Hepatocyte (in vitro differentiated cells): ENCODE results near the gene DIAPH2. TPM values are rescaled to one million over a fixed set of nuclear protein-coding genes. Genes with fewer than 3 reads are reported as not detected.

Experiments used
- DNase-seq: peaks from one replicate; pipeline ENCODE4 v3.0.0-alpha.2; 2016; ENCODE audit warnings: low spot score
- H2AFZ ChIP-seq: fragments of 200-600 bp; sonication (generic); 2 replicates; pipeline ENCODE4 v1.6.0; 2016; ENCODE audit warnings: antibody characterized with exemption, mild to moderate bottlenecking
- H3K27ac ChIP-seq: fragments of 200-600 bp; sonication (generic); 2 replicates; pipeline ENCODE4 v1.5.1; 2016; ENCODE audit warnings: mild to moderate bottlenecking
- H3K27me3 ChIP-seq: fragments of 200-600 bp; sonication (generic); 2 replicates; pipeline ENCODE4 v1.6.1; 2016
- H3K36me3 ChIP-seq: fragments of 200-600 bp; sonication (generic); replicated peaks from 2 replicates; pipeline ENCODE4 v1.5.1; 2016; ENCODE audit warnings: low read depth; ENCODE audit not compliant: insufficient read depth
- H3K4me1 ChIP-seq: fragments of 200-600 bp; sonication (generic); 2 replicates; pipeline ENCODE4 v1.5.1; 2016; ENCODE audit warnings: mild to moderate bottlenecking, moderate library complexity; ENCODE audit not compliant: insufficient read depth
- H3K4me2 ChIP-seq: fragments of 200-600 bp; sonication (generic); 2 replicates; pipeline ENCODE4 v1.6.0; 2016
- H3K4me3 ChIP-seq: fragments of 200-600 bp; sonication (generic); 2 replicates; pipeline ENCODE4 v1.5.1; 2016; ENCODE audit warnings: mild to moderate bottlenecking
- H3K79me2 ChIP-seq: fragments of 200-600 bp; sonication (generic); 2 replicates; pipeline ENCODE4 v1.6.0; 2017; ENCODE audit warnings: mild to moderate bottlenecking
- H3K9me2 ChIP-seq: fragments of 200-600 bp; sonication (generic); replicated peaks from 2 replicates; pipeline ENCODE4 v1.6.0; 2017; ENCODE audit warnings: mild to moderate bottlenecking; ENCODE audit not compliant: insufficient read depth
- H3K9me3 ChIP-seq: fragments of 200-600 bp; sonication (generic); 2 replicates; pipeline ENCODE4 v1.5.1; 2016; ENCODE audit warnings: low read depth, mild to moderate bottlenecking
- H4K20me1 ChIP-seq: fragments of 200-600 bp; sonication (generic); 2 replicates; pipeline ENCODE4 v1.6.0; 2016; ENCODE audit warnings: mild to moderate bottlenecking; ENCODE audit not compliant: insufficient read depth, poor library complexity, severe bottlenecking
- EZH2 ChIP-seq: fragments of 200-600 bp; sonication (generic); IDR thresholded peaks from 2 replicates; pipeline ENCODE4 v1.6.1; 2016; ENCODE audit warnings: antibody characterized with exemption, mild to moderate bottlenecking, borderline replicate concordance
- EZH2phosphoT487 ChIP-seq: fragments of 200-600 bp; sonication (generic); IDR thresholded peaks from one replicate; pipeline ENCODE4 v1.6.1; 2018; ENCODE audit warnings: antibody characterized with exemption, mild to moderate bottlenecking, low read depth, moderate library complexity; ENCODE audit not compliant: unreplicated experiment, severe bottlenecking
- WGBS: methylation state at CpG from one replicate; pipeline ENCODE4 v1.1.6; 2016; ENCODE audit warnings: low lambda C conversion rate; ENCODE audit errors: missing lambda C conversion rate; 5-methylcytosine and 5-hydroxymethylcytosine counted together
- polyA plus RNA-seq: library from polyadenylated mRNA; unstranded; fragments of >200 nt; fragmentation: Nextera tagmentation; extraction: Ambion mirVana; gene quantifications from 2 replicates; pipeline ENCODE4 v1.2.1, GENCODE V29; 2016
- total RNA-seq: library from RNA; depleted of rRNA; stranded (reverse); fragments of >200 nt; gene quantifications from 2 replicates; pipeline ENCODE4 v1.2.3, GENCODE V29; 2014
- TF ChIP-seq, protein P1 (sequence below): fragments of 200-600 bp; sonication (generic); IDR thresholded peaks from 2 replicates; pipeline ENCODE4 v1.5.1; 2016; ENCODE audit warnings: antibody characterized with exemption, mild to moderate bottlenecking; ENCODE audit not compliant: poor library complexity

Gene DIAPH2
- total and polyA plus RNA-seq, 2 experiments from 2014 or later, result 14.8 to 32.4 TPM

GRCh38 chrX:97389761-97390192 is 705.1 kb downstream of the DIAPH2 start:
- 58% methylated on average over 3 of the region's 3 CpGs for WGBS
- H2AFZ ChIP-seq, result no peak overlapping the region
- H3K36me3 ChIP-seq, result no peaks in the 10 kb centered on the region
- peak overlapping the region; percentile 90 for H3K27ac ChIP-seq
- DNase-seq, result peak; percentile 45
- no peaks in the 10 kb centered on the region for H3K79me2 ChIP-seq
- H3K4me3 ChIP-seq, result no peak overlapping the region
- no peak for TF ChIP-seq EZH2phosphoT487
- no peak for TF ChIP-seq EZH2
- TF ChIP-seq, protein P1, sequence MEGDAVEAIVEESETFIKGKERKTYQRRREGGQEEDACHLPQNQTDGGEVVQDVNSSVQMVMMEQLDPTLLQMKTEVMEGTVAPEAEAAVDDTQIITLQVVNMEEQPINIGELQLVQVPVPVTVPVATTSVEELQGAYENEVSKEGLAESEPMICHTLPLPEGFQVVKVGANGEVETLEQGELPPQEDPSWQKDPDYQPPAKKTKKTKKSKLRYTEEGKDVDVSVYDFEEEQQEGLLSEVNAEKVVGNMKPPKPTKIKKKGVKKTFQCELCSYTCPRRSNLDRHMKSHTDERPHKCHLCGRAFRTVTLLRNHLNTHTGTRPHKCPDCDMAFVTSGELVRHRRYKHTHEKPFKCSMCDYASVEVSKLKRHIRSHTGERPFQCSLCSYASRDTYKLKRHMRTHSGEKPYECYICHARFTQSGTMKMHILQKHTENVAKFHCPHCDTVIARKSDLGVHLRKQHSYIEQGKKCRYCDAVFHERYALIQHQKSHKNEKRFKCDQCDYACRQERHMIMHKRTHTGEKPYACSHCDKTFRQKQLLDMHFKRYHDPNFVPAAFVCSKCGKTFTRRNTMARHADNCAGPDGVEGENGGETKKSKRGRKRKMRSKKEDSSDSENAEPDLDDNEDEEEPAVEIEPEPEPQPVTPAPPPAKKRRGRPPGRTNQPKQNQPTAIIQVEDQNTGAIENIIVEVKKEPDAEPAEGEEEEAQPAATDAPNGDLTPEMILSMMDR, result no peak
- no peaks in the 10 kb centered on the region for H3K4me1 ChIP-seq
- H4K20me1 ChIP-seq, result no peaks in the 10 kb centered on the region
- no peaks in the 10 kb centered on the region for H3K27me3 ChIP-seq
- no peaks in the 10 kb centered on the region for H3K9me2 ChIP-seq
- H3K9me3 ChIP-seq, result no peaks in the 10 kb centered on the region
- H3K4me2 ChIP-seq, result no peak overlapping the region

- 80% methylated on average over 3 of the region's 3 CpGs for WGBS
- no peak overlapping the region for H3K4me2 ChIP-seq
These were observed 712.7 kb downstream of the DIAPH2 start for GRCh38 chrX:97397371-97397770.

GRCh38 chrX:97398030-97398551 is 713.4 kb downstream of the DIAPH2 start:
- no peaks in the 10 kb centered on the region for H3K36me3 ChIP-seq
- no peaks in the 10 kb centered on the region for H4K20me1 ChIP-seq
- no peaks in the 10 kb centered on the region for H3K79me2 ChIP-seq
- H3K9me2 ChIP-seq, result no peaks in the 10 kb centered on the region
- no peak for TF ChIP-seq EZH2
- TF ChIP-seq, protein P1, result no peak
- H3K4me3 ChIP-seq, result no peak overlapping the region
- DNase-seq, result no peak
- H3K9me3 ChIP-seq, result no peaks in the 10 kb centered on the region
- WGBS, result 58% methylated on average over 3 of the region's 3 CpGs
- H3K4me2 ChIP-seq, result peak overlapping the region; percentile 17
- H2AFZ ChIP-seq, result no peak overlapping the region
- peak overlapping the region; percentile 59 for H3K27ac ChIP-seq
- H3K27me3 ChIP-seq, result no peaks in the 10 kb centered on the region
- peaks cover 23% of the 10 kb centered on the region for H3K4me1 ChIP-seq

More at GRCh38 chrX:97397371-97397770, 712.7 kb downstream of the DIAPH2 start:
- Histone ChIP-seq H3K27ac (peak overlapping the region; percentile 59), H3K9me3 (no peaks in the 10 kb centered on the region), H3K27me3 (no peaks in the 10 kb centered on the region), H3K36me3 (no peaks in the 10 kb centered on the region), H4K20me1 (no peaks in the 10 kb centered on the region), H3K4me3 (no peak overlapping the region), H3K79me2 (no peaks in the 10 kb centered on the region), H3K4me1 (peaks cover 16% of the 10 kb centered on the region), H3K9me2 (no peaks in the 10 kb centered on the region), H2AFZ (no peak overlapping the region)
- DNase-seq, result no peak
- no peak for TF ChIP-seq EZH2
- TF ChIP-seq, protein P1, result no peak

DNA sequence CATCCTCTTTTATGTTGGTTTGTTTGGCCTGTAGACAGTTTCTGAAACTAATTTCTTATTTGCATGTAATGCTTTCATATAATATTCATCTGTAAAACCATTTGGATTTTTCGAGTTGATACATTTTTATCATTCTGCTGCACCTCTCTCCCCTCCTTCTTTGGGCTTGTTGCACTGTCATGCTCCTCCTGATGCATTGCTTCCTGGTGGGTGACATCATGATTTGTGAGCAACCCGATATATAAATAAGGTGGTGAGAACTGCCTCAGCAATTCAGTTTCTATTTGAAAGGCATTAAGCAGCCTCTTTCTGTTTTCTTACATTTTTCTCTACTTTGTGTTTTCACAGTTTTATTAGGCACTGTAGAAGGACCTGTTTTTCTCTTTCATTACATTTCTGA is 714.8 kb downstream of the DIAPH2 start:
- H3K9me3 ChIP-seq, result no peaks in the 10 kb centered on the region
- H3K4me2 ChIP-seq, result no peak overlapping the region
- no peak overlapping the region for H3K4me3 ChIP-seq
- peaks cover 27% of the 10 kb centered on the region for H3K4me1 ChIP-seq
- no peaks in the 10 kb centered on the region for H4K20me1 ChIP-seq
- H3K79me2 ChIP-seq, result no peaks in the 10 kb centered on the region
- TF ChIP-seq, protein P1, result no peak
- TF ChIP-seq EZH2phosphoT487 (no peak), EZH2 (no peak)
- no peaks in the 10 kb centered on the region for H3K36me3 ChIP-seq
- no peaks in the 10 kb centered on the region for H3K9me2 ChIP-seq
- peak overlapping the region; percentile 59 for H3K27ac ChIP-seq
- DNase-seq, result no peak
- H2AFZ ChIP-seq, result no peak overlapping the region
- no peaks in the 10 kb centered on the region for H3K27me3 ChIP-seq
- WGBS, result 73% methylated on average over 2 of the region's 2 CpGs
